Measurements from ENCODE around the gene HAND2.

Gene HAND2

GRCh38 chr4:173535165-173535902 lies 5.3 kb upstream of the HAND2 start:
- no peak for DNase-seq

DNA sequence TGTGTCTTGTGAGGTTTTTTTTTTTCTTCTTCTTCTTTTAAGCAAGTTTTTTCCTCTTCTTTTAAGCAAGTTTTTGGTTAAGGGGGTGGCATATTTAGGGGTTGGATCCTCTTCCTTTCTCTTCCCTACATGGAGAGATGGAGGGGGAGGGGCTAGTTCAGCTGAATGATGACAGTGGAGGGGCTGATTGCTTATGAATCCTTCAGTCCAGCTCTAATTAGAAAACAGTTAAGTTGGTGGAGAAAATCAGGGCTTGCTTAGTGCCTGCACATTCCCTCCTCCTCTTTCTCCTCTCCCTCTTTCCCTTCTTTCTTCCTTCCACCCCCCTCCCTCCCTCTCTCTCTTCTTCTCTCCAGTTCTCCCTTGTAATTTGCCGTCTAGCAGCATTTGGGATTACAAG lies 4.4 kb upstream of the HAND2 start:
- DNase-seq: no peak

- no peak for DNase-seq
Observed at GRCh38 chr4:173532725-173533511, 2.9 kb upstream of the HAND2 start.

DNA sequence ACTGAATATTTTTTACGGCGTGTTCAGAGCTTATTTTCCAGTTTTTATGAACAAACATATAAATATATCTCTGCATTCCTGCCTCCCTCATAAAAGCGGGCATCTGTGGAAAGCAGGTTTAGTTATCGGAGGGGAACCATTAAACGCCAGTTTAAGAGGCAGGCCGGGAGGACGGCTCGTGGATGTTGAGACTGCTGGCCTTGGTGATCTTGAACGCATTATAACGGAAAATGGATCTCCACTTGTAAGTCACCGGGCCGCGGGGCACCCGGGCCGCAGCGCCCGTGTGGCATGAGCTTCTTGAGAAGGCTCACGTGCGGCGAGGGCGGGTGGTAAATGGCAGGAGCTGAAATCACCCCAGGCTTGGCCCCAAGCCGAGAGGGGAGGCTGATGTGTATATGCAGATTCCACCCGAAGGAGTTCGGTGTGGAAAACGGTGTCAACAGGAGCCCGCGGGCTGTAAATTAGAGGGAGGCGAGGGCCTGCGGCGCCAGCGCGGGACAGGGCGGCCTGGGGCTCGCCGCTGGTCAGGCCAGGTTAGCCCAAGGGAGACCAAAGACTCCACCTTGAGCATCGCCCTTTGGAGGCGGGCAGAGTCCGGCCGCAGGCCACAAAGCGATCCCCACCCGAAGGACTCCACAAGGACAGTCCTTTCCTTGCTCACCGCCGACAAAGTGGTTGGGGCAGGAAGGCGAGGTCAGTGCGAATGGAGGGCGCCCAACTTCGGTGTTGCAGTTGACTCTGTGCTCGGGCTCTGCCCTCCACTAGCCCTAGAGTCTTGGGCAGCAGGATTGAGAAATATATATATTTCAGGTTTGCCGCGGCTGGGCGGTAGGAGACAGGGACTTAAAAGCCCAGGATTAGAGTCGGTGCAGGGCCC lies 1.3 kb upstream of the HAND2 start:
- no peak for DNase-seq

GRCh38 chr4:173530326-173531085 lies 477 bp upstream of the HAND2 start:
- no peak for DNase-seq

DNA sequence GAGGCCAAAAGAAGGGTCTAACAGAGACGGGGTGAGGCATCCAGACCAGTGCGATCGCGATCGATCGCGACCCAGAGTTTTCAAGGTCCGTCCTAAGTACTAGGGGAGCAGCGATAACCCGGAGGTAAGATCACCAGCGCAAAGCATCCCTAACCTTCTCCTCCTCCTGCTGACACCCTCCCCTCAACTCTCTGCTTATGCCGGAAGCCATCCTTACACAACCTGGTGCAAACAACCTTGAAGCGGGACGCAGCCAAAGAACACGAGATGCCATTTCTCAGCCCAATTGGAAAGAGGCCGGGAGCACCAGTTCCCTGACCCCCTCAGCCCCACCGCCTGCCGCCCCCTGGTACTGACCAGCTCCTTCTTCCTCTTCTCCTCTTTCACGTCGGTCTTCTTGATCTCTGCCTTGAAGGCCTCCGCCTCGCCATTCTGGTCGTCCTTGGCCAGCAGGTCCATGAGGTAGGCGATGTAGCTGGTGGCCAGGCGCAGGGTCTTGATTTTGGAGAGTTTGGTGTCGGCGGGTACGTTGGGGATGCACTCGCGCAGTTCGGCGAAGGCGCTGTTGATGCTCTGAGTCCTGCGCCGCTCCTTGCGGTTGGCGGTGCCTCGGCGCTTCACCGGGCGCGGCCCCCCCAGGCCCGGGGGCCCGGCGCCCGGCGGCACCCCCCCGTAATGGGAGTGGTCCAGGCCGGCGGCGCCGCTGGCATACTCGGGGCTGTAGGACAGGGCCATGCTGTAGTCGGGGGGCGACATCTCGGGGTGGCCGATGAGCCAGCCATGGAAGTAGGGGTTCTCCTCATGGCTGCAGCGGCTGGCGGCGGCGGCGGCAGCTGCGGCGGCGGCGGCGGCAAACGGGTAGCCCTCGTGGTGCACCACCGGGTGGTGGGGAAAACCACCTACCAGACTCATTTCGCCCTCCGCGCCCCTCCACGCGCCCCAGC lies 1.4 kb downstream of the HAND2 start:
- no peak for DNase-seq

GRCh38 chr4:173527103-173527891 lies 2.7 kb downstream of the HAND2 start:
- DNase-seq: no peak

- DNase-seq: no peak
Observed at GRCh38 chr4:173526724-173527102, 3.3 kb downstream of the HAND2 start.

DNA sequence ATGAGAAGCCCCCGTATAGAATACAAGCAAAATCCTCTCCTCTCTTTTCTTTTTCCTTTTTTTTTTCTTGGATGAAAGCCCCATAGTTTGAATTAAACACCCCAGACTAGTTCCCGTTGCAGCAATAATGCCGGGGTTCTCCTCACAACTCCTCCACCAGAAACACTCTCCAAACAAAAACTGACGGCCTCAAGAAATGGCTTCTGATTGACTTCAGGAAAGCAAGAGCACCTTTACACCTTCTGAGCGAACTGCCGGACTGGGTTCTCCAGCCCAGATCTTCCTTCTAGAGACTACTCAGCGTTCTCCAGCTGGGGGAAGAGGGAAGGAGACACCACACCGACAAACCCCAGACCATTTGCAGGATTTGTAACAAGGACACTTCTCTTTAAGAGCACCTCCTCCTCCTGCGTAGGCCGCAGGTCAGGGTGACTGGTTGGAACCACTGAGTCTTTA lies 4.0 kb downstream of the HAND2 start:
- DNase-seq: no peak

GRCh38 chr4:173525118-173526011 lies 4.7 kb downstream of the HAND2 start:
- no peak for DNase-seq

DNA sequence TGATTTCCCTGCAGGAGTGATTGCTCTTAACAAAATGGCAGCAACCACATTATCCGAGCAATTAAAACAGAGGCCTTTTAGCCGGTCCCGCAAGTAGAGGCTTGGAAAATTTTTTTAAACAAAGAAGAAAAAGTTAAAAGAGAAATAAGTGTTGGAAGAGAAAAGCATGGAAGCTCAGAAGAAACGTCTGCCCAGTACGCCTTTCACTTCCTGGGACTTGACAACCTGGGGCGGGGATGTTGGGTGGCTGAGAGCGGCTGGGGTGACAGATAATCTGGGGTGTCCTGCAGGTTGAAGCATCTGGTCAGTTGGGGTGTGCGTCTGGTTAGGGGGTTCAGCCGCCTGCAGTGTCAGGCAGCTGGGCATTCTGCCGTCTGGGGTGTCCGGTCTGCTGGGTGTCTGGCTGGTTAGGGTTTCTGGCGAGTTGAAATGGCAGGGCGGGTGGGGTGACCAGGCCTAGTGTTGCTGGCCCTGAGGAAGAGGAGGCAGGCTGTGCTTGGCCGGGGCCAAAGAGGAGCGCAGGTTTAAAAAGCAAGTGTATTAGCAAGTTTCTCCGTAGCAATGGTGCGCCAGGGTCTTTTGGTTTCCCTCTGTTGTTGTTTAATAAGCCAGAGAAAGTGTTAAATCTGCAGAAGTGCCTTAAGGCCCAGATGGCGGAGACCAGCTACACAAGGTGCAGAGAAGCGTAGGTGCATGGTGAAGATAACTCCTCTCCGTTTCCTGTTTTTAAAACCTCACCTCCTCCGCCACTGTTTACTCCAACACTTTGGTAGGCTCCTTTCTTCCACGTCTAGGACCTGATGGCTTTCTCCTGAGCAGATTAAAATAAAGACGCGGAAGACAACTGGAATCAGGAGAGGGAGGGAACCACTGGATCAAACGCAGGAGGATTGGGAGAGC lies 5.6 kb downstream of the HAND2 start:
- no peak for DNase-seq

DNA sequence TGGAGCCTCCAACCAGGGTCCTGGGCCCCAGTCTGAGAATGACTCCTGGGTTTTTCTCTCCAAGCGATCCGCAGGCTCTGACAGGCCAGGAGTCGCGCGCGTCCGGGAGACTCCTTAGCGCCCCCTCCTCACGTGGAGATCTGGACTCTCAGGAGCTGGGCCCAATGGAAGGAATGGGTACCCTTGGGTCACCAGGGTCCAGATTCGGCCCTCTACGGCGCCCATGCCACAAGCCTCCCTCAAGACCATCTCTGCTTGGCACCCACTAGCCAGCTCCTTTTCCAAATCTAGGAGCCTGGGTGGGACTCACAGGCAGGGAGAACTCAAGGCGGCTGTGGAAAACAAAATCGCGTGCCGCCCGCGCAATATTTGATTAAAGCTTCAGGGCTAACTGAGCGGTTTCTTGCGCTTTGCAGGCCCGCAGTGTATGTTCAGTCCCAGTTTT lies 7.1 kb downstream of the HAND2 start:
- no peak for DNase-seq

- DNase-seq: no peak
Observed at GRCh38 chr4:173522160-173522950, 7.7 kb downstream of the HAND2 start.

- no peak for DNase-seq
Observed at GRCh38 chr4:173521467-173522159, 8.4 kb downstream of the HAND2 start.

DNA sequence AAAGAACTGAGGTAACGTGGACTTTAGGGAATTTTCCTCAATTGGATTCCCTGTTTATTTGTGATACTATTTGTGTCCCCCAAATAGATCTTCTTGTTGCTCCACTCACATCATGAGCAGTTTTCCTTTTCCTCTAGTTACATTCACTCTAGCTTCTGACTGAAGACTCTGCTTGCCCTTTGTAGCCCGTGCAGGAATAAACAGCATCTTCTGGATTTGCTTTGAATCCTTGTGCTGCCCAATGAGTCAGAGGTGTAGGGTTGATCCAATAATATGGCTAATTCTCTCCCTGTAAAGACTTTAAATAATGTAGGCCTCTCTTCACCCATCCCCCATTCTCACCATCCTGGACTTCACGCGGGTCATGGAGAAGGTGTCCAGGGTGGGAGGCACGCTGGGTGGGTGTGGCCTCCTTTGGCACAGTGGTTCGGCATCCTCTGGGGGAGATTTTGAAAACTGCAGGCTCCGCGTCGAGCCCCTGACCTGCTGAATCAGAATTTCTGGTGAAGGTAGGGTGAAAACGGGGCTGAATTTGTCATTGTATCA lies 9.0 kb downstream of the HAND2 start:
- no peak for DNase-seq
